Epithelial cell of esophagus (primary cell): ENCODE data around the gene BAIAP3.
A peak's percentile ranks its signal among the peaks of the same experiment; 100 is the strongest.

Experiments used
- DNase-seq: peaks from one replicate; pipeline ENCODE4 v3.0.0; 2010; ENCODE audit warnings: low read depth
- H3K4me3 ChIP-seq: 2 replicates; pipeline ENCODE4 v1.5.1; 2011; ENCODE audit warnings: mild to moderate bottlenecking, low read length, control low read depth
- TF ChIP-seq, protein P1 (sequence below): IDR thresholded peaks from 2 replicates; pipeline ENCODE4 v1.5.1; 2011; ENCODE audit warnings: low read depth, mild to moderate bottlenecking, low read length, control low read depth, inconsistent platforms; ENCODE audit not compliant: insufficient read depth; ENCODE audit errors: missing control alignments

Gene BAIAP3

DNA sequence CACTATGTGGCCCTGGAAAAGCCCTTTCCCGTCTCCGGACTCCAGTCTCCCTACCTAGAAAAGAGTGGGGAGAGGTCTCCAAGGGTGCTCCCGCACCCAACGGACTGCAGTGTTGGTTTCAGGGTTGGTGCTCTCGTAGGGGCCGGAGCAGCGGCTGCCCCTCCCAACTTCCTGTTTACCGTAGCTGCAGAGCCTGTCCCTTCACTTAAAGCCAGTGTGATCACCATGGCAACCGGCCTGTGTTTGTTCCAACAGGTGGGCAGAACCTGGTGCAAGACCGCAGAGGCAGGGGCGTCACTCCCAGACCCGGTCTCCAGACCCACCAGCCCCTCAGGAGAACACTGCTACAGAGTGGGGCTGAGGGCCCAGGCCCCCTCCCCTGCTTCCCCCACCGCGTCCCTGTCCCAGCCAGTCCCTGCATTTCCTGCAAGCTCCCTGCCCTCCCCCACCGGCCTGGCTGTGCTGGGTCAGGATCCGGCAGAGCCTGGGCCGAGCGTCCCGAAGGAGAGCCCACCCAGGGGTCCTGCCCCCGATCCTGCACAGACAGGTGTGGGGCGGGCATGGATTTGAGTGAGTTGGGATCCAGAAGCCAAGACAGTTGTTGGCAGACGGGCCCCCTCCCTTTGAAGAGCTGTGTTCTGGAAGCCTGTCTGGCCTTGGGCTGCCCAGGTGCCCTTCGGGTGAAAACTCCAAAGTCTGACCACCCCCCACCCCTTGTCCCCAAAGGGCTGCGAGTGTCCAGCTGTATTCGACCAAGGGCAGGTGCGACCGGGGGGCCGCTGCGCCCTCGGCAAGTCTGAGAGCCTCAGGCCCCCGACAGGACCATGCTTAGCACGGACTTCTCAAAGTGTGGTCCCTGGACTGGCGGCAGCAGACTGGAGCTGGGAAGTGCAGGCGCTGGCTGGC is 1.5 kb upstream of the BAIAP3 start:
- DNase-seq, result peak; percentile 41
- TF ChIP-seq, protein P1, sequence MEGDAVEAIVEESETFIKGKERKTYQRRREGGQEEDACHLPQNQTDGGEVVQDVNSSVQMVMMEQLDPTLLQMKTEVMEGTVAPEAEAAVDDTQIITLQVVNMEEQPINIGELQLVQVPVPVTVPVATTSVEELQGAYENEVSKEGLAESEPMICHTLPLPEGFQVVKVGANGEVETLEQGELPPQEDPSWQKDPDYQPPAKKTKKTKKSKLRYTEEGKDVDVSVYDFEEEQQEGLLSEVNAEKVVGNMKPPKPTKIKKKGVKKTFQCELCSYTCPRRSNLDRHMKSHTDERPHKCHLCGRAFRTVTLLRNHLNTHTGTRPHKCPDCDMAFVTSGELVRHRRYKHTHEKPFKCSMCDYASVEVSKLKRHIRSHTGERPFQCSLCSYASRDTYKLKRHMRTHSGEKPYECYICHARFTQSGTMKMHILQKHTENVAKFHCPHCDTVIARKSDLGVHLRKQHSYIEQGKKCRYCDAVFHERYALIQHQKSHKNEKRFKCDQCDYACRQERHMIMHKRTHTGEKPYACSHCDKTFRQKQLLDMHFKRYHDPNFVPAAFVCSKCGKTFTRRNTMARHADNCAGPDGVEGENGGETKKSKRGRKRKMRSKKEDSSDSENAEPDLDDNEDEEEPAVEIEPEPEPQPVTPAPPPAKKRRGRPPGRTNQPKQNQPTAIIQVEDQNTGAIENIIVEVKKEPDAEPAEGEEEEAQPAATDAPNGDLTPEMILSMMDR, result no peak
- H3K4me3 ChIP-seq, result no peak overlapping the region

GRCh38 chr16:1332618-1333148 is 762 bp upstream of the BAIAP3 start:
- H3K4me3 ChIP-seq, result no peak overlapping the region
- DNase-seq, result no peak
- TF ChIP-seq, protein P1, result no peak

GRCh38 chr16:1333854-1334700 is 632 bp downstream of the BAIAP3 start:
- TF ChIP-seq, protein P1, result no peak
- H3K4me3 ChIP-seq, result no peak overlapping the region
- no peak for DNase-seq

GRCh38 chr16:1334739-1335138 is 1.3 kb downstream of the BAIAP3 start:
- TF ChIP-seq, protein P1, result no peak
- no peak for DNase-seq
- no peak overlapping the region for H3K4me3 ChIP-seq

- no peak overlapping the region for H3K4me3 ChIP-seq
- DNase-seq, result no peak
- TF ChIP-seq, protein P1, result no peak
Measured at GRCh38 chr16:1335211-1335971, 1.9 kb downstream of the BAIAP3 start.

DNA sequence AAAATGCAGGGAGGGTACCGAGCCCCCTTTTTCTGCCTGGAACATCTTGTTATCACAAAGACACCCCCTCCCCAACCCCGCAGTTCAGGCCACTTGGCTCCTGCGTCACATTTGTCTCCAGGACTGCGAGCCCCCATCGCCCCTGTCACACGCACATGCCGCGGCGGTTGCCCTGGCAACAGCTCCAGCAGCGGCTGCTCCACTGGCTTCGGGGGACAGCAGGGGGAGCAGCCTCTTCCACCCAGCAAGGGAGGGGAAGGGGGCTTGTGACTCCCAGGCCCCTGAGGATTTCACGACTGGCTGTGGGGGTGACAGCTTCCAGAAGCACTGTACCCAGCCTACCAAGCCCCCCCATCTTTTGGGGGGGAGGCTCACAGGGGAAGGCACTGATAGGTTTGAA is 2.6 kb downstream of the BAIAP3 start:
- no peak overlapping the region for H3K4me3 ChIP-seq
- TF ChIP-seq, protein P1, result no peak
- no peak for DNase-seq
